Adipocyte (in vitro differentiated cells): ENCODE results near the gene MRPL14.
A peak's percentile ranks its signal among the peaks of the same experiment; 100 is the strongest.

Experiments
- DNase-seq: peaks from one replicate; pipeline ENCODE4 v3.0.0-alpha.2; 2015; ENCODE audit warnings: low read depth
- H3K27me3 ChIP-seq: replicated peaks from 2 replicates; pipeline ENCODE4 v1.7.0; 2013; ENCODE audit warnings: mild to moderate bottlenecking, low read length, moderate library complexity; ENCODE audit not compliant: control insufficient read depth, insufficient read depth
- H3K36me3 ChIP-seq: 2 replicates; pipeline ENCODE4 v1.7.0; 2013; ENCODE audit warnings: low read length, mild to moderate bottlenecking, moderate library complexity; ENCODE audit not compliant: control insufficient read depth, insufficient read depth, severe bottlenecking
- H3K4me1 ChIP-seq: 2 replicates; pipeline ENCODE4 v1.7.0; 2013; ENCODE audit warnings: mild to moderate bottlenecking, low read length, moderate library complexity; ENCODE audit not compliant: control insufficient read depth, insufficient read depth
- H3K4me3 ChIP-seq: 2 replicates; pipeline ENCODE4 v1.7.0; 2013; ENCODE audit warnings: mild to moderate bottlenecking, low read length, moderate library complexity
- H3K9ac ChIP-seq: 2 replicates; pipeline ENCODE4 v1.7.0; 2013; ENCODE audit warnings: mild to moderate bottlenecking, low read length, moderate library complexity
- H3K9me3 ChIP-seq: 2 replicates; pipeline ENCODE4 v1.7.0; 2013; ENCODE audit warnings: mild to moderate bottlenecking, low read length, moderate library complexity; ENCODE audit not compliant: control insufficient read depth

The MRPL14 gene

DNA sequence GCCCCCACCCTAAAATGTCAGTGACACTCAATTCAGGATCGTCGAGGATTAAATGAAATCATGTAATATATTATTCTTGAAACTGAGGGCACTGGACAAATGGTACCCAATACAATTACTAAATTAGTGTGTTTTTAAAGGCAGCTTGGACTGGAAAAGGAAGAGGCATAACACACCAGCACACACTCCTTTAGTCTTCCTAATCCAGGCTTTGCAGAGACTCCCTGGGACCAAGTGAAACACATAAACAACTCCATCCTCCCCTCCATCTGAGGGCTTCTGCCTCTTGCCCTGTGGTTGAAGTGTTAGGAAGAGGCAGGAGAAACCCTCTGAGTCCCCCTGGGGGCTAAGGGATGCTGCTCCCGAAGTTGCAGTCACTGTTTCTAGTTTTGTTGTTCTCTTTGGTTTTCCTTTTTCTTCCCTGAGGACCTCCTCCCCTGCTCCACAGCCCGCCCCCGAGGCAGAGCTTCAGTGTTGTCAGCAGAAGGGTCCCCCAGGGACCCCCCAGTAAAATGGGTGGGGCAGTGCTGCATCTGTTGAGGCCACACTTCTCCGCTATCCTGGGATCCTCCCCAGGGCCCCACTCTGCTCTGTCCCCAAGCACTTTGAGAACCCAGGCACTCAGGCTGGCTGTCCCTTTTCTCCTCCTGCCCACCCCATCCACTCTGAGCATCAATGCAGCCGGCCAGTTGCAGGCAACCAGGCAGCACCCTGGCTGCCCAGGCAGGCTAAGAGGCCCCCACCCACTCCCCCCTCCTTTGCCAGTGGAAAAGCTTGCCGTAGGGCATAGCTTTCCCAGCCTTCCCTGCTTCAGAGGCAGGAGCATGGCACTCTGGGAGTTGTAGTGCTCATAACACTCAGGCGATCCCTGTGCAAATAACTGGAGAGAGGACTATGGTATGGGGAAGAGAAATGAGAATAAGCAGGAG is 6.0 kb upstream of the MRPL14 start:
- H3K36me3 ChIP-seq = peaks cover 27% of the 10 kb centered on the region
- H3K4me3 ChIP-seq = peak overlapping the region; percentile 46
- no peaks in the 10 kb centered on the region for H3K9me3 ChIP-seq

DNA sequence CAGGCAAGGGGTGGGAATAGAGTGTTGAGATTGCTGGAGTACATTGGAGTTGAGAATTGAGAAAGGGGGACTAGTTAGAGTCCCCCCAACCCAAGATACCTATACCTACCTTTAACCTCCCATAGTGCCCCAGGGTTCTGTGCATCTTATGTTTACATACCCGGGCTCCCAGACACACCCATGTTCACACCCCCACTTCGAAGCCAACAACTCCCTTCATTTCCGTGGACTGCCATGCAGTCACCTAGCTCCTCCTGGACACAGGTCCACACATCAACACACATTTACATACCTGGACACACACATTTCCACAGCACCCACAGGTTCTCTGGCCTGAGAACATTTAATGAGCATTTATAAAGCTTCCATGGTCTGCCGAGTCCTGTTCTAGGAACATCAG is 5.2 kb upstream of the MRPL14 start:
- no peak overlapping the region for H3K4me3 ChIP-seq
- no peaks in the 10 kb centered on the region for H3K9me3 ChIP-seq
- DNase-seq = no peak
- peaks cover 26% of the 10 kb centered on the region for H3K36me3 ChIP-seq
- peak overlapping the region; percentile 62 for H3K9ac ChIP-seq
- peaks cover 17% of the 10 kb centered on the region for H3K4me1 ChIP-seq
- no peaks in the 10 kb centered on the region for H3K27me3 ChIP-seq

More for the DNA sequence above, 6.0 kb upstream of the MRPL14 start:
- no peaks in the 10 kb centered on the region for H3K27me3 ChIP-seq
- peak; percentile 85 for DNase-seq
- peak overlapping the region; percentile 62 for H3K9ac ChIP-seq
- peaks cover 17% of the 10 kb centered on the region for H3K4me1 ChIP-seq

DNA sequence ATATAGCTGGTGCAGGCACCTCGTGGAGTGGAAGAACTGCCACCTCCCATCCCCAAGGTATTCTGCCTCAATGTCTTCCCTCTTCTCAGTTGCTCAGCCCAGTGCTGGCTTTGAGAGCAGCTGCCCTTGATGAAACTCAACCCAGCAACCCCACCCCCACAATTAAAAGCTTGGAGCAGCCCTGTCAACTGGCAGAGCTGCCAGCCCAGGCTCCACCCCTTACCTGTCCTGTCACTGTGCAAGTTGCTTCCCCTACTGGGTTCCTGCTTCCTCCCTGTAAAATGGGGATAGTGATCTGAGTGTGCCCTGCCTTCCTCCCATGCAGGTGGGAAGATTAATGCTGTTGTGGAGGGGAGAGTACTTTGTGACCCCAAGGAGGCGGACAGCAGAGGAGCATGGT is 4.6 kb upstream of the MRPL14 start:
- DNase-seq = no peak
- H3K36me3 ChIP-seq = peaks cover 20% of the 10 kb centered on the region
- H3K9me3 ChIP-seq = no peaks in the 10 kb centered on the region
- no peak overlapping the region for H3K9ac ChIP-seq
- H3K4me3 ChIP-seq = no peak overlapping the region
- no peaks in the 10 kb centered on the region for H3K27me3 ChIP-seq
- H3K4me1 ChIP-seq = peaks cover 17% of the 10 kb centered on the region

DNA sequence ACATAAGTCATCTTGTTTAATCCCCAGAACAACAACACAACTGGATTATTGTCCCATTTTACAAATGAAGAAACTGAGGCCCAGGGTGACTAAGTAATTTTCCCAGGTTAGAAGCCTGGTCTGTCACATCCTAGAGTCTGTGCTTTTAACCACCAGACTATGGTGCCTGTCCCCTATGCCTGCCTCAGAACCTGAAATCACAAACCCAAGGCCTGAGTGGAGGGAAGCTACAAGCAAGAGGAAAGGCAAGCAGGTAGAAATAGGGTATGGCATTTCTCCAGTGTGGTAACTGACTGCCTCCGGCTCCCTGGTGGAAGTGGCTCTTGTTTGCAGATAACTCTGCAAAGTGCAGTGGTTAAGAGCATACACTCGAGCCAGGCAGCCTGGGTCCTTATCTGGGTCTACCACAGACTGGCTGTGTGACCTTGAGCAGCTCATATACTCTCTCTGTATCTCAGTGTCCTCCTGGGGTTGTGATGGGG is 2.6 kb upstream of the MRPL14 start:
- Histone ChIP-seq H3K9ac (no peak overlapping the region), H3K4me1 (peaks cover 33% of the 10 kb centered on the region), H3K4me3 (no peak overlapping the region), H3K9me3 (no peaks in the 10 kb centered on the region), H3K27me3 (no peaks in the 10 kb centered on the region), H3K36me3 (peaks cover 6% of the 10 kb centered on the region)
- no peak for DNase-seq

DNA sequence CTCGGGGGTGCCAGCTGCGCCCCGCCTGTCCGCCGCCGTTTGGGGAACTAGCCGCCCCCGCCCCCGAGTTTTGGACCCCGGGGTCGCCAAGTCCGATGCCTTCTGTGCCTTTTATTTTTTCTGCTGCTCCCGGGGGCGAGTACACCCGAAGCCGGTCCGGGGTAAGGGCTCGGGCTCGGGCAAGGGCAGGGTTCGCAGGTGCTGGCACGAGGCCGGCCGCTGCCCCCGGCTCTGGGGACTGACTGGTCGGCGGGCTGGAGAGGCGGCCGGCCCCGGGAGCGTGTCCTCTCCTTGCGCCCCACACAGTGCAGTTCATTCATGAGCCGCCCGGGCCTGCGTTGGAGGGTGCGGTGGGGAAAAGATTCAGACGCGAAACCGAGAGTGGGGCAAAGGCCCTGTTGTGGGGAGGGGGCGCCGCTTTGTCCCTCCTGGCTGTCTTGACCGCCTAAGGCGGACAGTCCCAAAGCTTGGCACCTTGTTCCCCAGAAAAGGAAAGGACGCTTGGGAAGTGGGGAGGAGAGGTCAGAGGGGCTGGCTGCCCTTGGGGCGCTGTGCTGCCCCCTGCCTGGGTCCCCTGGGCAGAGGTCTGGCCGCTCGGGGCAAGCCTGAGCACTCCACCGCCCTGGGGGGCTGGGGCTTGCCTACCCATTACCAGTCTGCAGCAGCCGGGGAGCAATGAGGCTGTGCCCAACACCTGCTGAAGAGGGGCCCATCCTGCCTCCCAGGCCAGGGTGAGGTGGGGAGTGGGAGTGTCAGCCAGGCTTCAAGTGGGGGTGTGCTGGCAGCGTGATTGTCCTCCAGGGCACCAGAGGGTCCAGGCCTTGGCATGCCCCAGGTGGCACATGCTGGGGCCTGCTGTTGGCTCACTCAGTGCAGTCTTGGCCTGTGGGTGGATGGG is 1.0 kb upstream of the MRPL14 start:
- Histone ChIP-seq H3K4me3 (peak overlapping the region; percentile 84), H3K9ac (peak overlapping the region; percentile 91), H3K27me3 (no peaks in the 10 kb centered on the region), H3K4me1 (peaks cover 35% of the 10 kb centered on the region), H3K9me3 (no peaks in the 10 kb centered on the region), H3K36me3 (no peaks in the 10 kb centered on the region)
- DNase-seq = peak; percentile 75

DNA sequence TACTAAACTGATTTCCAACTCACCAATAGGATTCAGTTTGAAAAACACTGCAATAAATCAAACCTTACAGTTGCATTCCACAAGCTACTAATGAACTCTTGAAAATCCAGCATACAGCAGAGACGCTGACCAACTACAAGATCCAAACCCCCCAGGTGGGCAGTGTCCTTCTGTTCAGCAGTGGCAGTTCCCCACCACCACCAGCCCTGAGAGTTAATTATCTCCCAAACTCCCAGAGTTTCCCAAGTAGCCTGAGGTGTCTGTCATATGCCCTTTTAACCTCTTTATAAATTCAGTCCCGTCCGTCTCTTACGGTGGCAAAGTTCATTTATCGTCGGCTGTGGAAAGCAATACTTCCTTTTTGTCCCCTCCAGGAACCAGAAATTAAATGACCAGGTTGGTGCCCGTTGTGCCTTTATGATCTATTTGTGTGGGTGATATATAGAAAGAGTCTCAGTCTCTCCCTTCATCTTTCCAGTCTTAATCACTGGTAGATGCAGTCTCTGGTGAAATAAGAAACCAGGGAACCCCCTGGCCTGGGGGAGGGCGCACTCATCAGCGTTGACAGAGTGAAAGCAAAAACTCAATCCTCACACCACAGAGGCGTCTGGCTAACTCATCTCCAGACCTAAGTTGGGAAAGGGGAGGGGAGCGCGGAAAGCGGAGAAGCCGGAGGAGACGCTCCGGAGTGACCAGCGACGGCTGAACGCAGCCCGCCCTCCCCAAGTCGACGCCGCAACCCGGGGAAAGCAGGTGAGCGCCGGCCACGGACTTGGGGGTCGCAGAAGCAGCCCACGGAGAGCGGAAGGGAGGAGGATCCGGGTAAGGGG is 717 bp downstream of the MRPL14 start:
- no peaks in the 10 kb centered on the region for H3K9me3 ChIP-seq
- peaks cover 38% of the 10 kb centered on the region for H3K4me1 ChIP-seq
- H3K36me3 ChIP-seq = no peaks in the 10 kb centered on the region
- H3K27me3 ChIP-seq = no peaks in the 10 kb centered on the region
- peak overlapping the region; percentile 81 for H3K9ac ChIP-seq
- DNase-seq = peak; percentile 86
- H3K4me3 ChIP-seq = peak overlapping the region; percentile 85

DNA sequence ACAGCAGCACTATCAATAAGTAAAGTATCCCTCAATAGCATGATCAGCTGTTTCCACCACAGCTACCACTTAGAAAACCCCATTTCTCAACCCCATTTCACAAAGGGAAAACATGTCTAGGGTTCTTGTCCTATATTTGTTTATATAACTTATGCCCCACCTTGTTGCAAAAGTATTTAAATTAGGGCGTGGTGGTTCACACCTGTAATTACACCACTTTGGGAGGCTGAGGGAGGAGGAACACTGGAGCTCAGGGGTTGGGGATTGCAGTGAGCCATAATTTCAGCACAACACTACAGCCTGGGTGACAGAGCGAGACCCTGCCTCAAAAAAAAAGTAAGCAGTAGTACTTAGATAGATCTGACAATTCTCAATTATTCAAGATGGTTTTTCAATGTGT is 3.7 kb downstream of the MRPL14 start:
- no peak overlapping the region for H3K4me3 ChIP-seq
- no peak overlapping the region for H3K9ac ChIP-seq
- no peaks in the 10 kb centered on the region for H3K36me3 ChIP-seq
- peaks cover 48% of the 10 kb centered on the region for H3K4me1 ChIP-seq
- no peaks in the 10 kb centered on the region for H3K27me3 ChIP-seq
- H3K9me3 ChIP-seq = no peaks in the 10 kb centered on the region
- no peak for DNase-seq

DNA sequence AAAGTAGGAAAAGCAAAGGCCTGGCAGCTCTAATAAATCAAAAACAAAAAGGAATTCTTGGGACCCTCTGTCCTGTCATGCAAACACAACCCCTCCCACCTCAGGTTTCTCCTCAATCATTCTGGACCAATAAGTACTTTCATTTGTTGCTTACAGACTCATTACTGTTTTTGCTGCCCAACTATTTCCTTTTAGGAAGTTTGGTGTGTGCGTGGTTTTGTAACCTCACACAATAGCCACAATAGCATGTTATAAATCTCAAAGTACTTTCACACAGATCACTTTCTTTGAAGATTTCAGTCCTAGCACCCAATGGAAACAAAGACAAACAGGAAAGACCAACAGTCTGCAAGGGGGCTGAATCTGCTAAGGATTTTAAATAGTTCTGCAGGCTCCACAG is 4.5 kb downstream of the MRPL14 start:
- H3K9ac ChIP-seq = no peak overlapping the region
- H3K9me3 ChIP-seq = no peaks in the 10 kb centered on the region
- no peak overlapping the region for H3K4me3 ChIP-seq
- H3K36me3 ChIP-seq = no peaks in the 10 kb centered on the region
- DNase-seq = no peak
- no peaks in the 10 kb centered on the region for H3K27me3 ChIP-seq
- H3K4me1 ChIP-seq = peaks cover 45% of the 10 kb centered on the region

DNA sequence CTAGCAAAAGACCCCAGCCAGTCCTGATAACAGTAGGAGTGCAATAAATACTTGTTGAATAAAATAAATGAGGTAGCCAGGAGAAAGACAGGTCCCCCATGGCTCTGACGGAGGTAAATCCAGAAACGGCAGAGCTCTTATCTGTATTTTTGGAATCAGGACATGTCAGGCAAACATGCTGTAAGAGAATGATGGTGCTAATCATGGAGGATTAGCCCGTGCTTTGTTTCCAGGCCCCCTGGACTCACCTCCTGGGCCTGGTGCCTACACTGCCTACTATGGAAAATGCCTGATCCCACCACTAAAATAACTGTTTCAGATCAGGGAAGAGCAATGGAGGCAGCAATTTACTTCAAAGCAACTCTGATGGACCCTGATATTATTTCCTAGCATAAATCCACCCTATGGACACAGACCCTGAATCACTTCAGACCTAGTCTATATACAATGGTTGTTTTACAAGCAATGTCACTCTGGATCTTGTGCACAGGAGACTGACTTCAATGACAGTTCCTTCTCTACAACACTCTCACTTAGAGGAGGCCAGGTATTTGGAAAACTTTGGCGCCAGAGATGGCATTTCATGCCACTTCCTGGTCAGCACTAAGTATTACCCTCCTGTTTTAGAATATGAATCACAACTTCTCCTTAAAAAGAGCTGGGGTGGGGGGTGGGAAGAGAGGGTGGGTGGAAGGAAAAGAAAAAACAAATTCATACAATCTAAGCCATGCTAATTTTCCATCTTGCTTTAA is 6.4 kb downstream of the MRPL14 start:
- no peaks in the 10 kb centered on the region for H3K36me3 ChIP-seq
- H3K4me3 ChIP-seq = no peak overlapping the region
- no peaks in the 10 kb centered on the region for H3K27me3 ChIP-seq
- DNase-seq = no peak
- no peaks in the 10 kb centered on the region for H3K9me3 ChIP-seq
- H3K9ac ChIP-seq = no peak overlapping the region
- H3K4me1 ChIP-seq = peaks cover 57% of the 10 kb centered on the region

DNA sequence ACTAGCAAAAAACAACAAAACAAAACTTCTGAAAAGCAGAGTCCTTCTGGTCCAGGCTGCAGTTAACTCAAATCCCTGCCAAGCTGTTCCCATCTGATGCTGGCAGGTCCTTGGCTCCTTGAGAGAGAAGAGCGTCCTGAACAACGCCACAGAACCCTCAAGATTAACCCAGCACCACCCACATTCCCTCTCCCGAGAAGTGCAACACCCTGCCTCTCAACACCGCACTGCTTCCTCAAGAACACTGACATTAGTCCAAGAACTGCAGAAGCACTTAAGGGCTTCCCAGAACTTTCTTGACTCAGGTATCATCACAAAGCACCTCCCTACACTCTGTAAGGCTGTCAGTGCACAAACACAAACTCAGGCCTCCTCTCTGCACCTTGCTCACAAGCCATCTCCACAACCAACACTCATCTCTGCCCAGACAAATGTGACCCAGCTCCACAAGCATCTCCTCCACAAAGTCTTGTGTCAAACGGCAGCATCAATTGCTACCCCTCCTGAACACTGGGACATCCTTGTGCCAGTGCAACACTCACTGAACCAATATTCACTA is 7.5 kb downstream of the MRPL14 start:
- H3K4me1 ChIP-seq = peaks cover 49% of the 10 kb centered on the region

More for the DNA sequence above, 7.5 kb downstream of the MRPL14 start:
- no peaks in the 10 kb centered on the region for H3K27me3 ChIP-seq
- H3K36me3 ChIP-seq = peaks cover 8% of the 10 kb centered on the region
- no peak overlapping the region for H3K4me3 ChIP-seq
- DNase-seq = no peak
- H3K9me3 ChIP-seq = no peaks in the 10 kb centered on the region
- no peak overlapping the region for H3K9ac ChIP-seq
